Ovary (tissue), 9 donors: Measurements from ENCODE around the gene KBTBD13. TPM values are rescaled to one million over a fixed set of nuclear protein-coding genes. Genes with fewer than 3 reads are reported as not detected.
A peak's percentile ranks its signal among the peaks of the same experiment; 100 is the strongest.

Source experiments
- DNase-seq, 5 donors: peaks; one replicate each; pipeline ENCODE4 v3.0.0-alpha.2; 2019 to 2020
- H3K27ac ChIP-seq, 2 donors: fragments of 200-600 bp; one replicate each; pipeline versions ENCODE4 v1.5.1 to v1.8.0; 2019 to 2022
- H3K27me3 ChIP-seq: fragments of 200-600 bp; one replicate; pipeline ENCODE4 v1.8.0; 2022
- H3K36me3 ChIP-seq: fragments of 200-600 bp; sonication (generic); one replicate; pipeline ENCODE4 v1.5.1; 2019
- H3K4me1 ChIP-seq: one replicate; pipeline ENCODE4 v1.8.1; 2013; ENCODE audit warnings: mild to moderate bottlenecking, moderate library complexity; ENCODE audit not compliant: insufficient read depth
- H3K4me3 ChIP-seq: fragments of 200-600 bp; sonication (generic); one replicate; pipeline ENCODE4 v1.5.1; 2017
- H3K9me3 ChIP-seq, 2 donors: fragments of 200-600 bp in 1 of 2; sonication (generic) in 1 of 2; one replicate each; pipeline versions ENCODE4 v1.5.1 to v1.8.1; 2013 to 2019; ENCODE audit warnings: mild to moderate bottlenecking in 1 of 2, moderate library complexity in 1 of 2
- CTCF ChIP-seq, 3 donors: fragments of 450-650 bp in 2 of 3; fragments of 200-600 bp in 1 of 3; IDR thresholded peaks; one replicate each; pipeline versions ENCODE4 v1.5.1 to v1.8.0; 2016 to 2022; ENCODE audit warnings: antibody characterized with exemption in 3 of 3, mild to moderate bottlenecking in 1 of 3
- EP300 ChIP-seq: sonication (generic); formaldehyde crosslinking; IDR thresholded peaks from one replicate; pipeline ENCODE4 v1.6.1; 2017; ENCODE audit warnings: antibody characterized with exemption
- POLR2A ChIP-seq: fragments of 450-650 bp; IDR thresholded peaks from one replicate; pipeline ENCODE4 v1.6.1; 2017; ENCODE audit warnings: antibody characterized with exemption, mild to moderate bottlenecking, moderate library complexity
- WGBS, 3 donors: extraction: QIAGEN DNeasy Blood & Tissue Kit in 1 of 3; methylation state at CpG; one replicate each; pipeline versions ENCODE4 v1.1.5 to v1.1.7; 2013 to 2017; 5-methylcytosine and 5-hydroxymethylcytosine counted together
- intact Hi-C, 4 donors: fragments of 100-400 bp; cut with DNase I; formaldehyde crosslinking; loops; one replicate each; pipeline versions ENCODE4 v1.11.0 to v1.15.1; 2022 to 2023
- polyA plus RNA-seq, 2 donors: library from polyadenylated mRNA; stranded (reverse); fragments of 200-250 nt in 1 of 2; fragments of 350-450 nt in 1 of 2; fragmentation: Illumina TruSeq in 1 of 2; extraction: RNeasy Lipid Tissue Mini Kit (QIAGEN cat#74804) in 1 of 2; gene quantifications; one replicate each; pipeline ENCODE4 v1.2.3, GENCODE V29; 2013 to 2014
- total RNA-seq, 7 donors: library from RNA; depleted of rRNA in 2 of 7; stranded (reverse); fragments of >200 nt in 2 of 7; fragmentation: NEBNext Ultra II Directional in 3 of 7; extraction: Animal tissue kit (Norgen Biotek cat#: 25700) in 3 of 7; gene quantifications; one replicate each; pipeline versions ENCODE4 v1.1.0 to v1.2.4, GENCODE V29; 2016 to 2023
- donor health status: DM: no; HTN: no; CAD: no; lungs with moderate emphysema.
- donor health status: DM: no; HTN: no; CAD: no.
- donor health status: Bipolar disorder and iron deficiency.
- donor health status: DM: yes; HTN: yes; CAD: no.
- donor health status: DM: no; HTN: no; CAD: no.
- donor health status: DM: yes; HTN: yes; CAD: no.

Gene KBTBD13
- total and polyA plus RNA-seq, 9 donors = 0.07 to 0.28 (median 0.09) TPM; not detected in 3

- peaks cover 2% of the 10 kb centered on the region for H3K4me1 ChIP-seq
- no peak for DNase-seq
- H3K36me3 ChIP-seq = no peaks in the 10 kb centered on the region
- H3K9me3 ChIP-seq = no peaks in the 10 kb centered on the region
- H3K27me3 ChIP-seq = no peaks in the 10 kb centered on the region
- H3K27ac ChIP-seq = no peak overlapping the region
- no peak overlapping the region for H3K4me3 ChIP-seq
- intact Hi-C loops = no loop called here
- TF ChIP-seq CTCF (IDR thresholded peaks at IDR 0.05) (no peak), EP300 (no peak), POLR2A (no peak)
- 15 to 21% (median 16%) methylated on average over 2 of the region's 2 CpGs for WGBS, 3 donors
Measured at GRCh38 chr15:65048241-65048640, 28.3 kb upstream of the KBTBD13 start.

GRCh38 chr15:65049418-65049840 lies 27.1 kb upstream of the KBTBD13 start:
- DNase-seq = peak; percentile 48 to 77 (median 75)
- intact Hi-C loops = no loop called here
- no peak overlapping the region for H3K4me3 ChIP-seq
- H3K36me3 ChIP-seq = no peaks in the 10 kb centered on the region
- 16 to 46% (median 34%) methylated on average over 19 of the region's 19 CpGs for WGBS, 3 donors
- peaks cover 2% of the 10 kb centered on the region for H3K4me1 ChIP-seq
- no peak overlapping the region for H3K27ac ChIP-seq
- H3K27me3 ChIP-seq = no peaks in the 10 kb centered on the region
- no peaks in the 10 kb centered on the region for H3K9me3 ChIP-seq
- TF ChIP-seq EP300 (no peak), CTCF (IDR thresholded peaks at IDR 0.05) (no peak), POLR2A (no peak)

GRCh38 chr15:65050270-65050669 lies 26.3 kb upstream of the KBTBD13 start:
- H3K27me3 ChIP-seq = no peaks in the 10 kb centered on the region
- TF ChIP-seq CTCF (IDR thresholded peaks at IDR 0.05) (no peak), EP300 (no peak), POLR2A (no peak)
- no peaks in the 10 kb centered on the region for H3K36me3 ChIP-seq
- no peak overlapping the region for H3K4me3 ChIP-seq
- no peak overlapping the region for H3K27ac ChIP-seq
- no peaks in the 10 kb centered on the region for H3K4me1 ChIP-seq
- intact Hi-C loops = loop anchor here in 2 of 4 donors (5.0 to 10.0 kb wide), 2 partner anchors 37 to 225 kb away; no protein-coding TSS in a partner anchor
- WGBS, 3 donors = 57 to 62% (median 60%) methylated on average over 4 of the region's 4 CpGs
- no peak for DNase-seq
- H3K9me3 ChIP-seq = no peaks in the 10 kb centered on the region

GRCh38 chr15:65051266-65051665 lies 25.3 kb upstream of the KBTBD13 start:
- peak in 1 of 5 donors; percentile 13 for DNase-seq
- Histone ChIP-seq H3K4me3 (no peak overlapping the region), H3K27ac (no peak overlapping the region), H3K9me3 (no peaks in the 10 kb centered on the region), H3K27me3 (no peaks in the 10 kb centered on the region), H3K4me1 (no peaks in the 10 kb centered on the region), H3K36me3 (no peaks in the 10 kb centered on the region)
- intact Hi-C loops = loop anchor here in 2 of 4 donors (5.0 to 10.0 kb wide), 2 partner anchors 36 to 224 kb away; no protein-coding TSS in a partner anchor
- TF ChIP-seq EP300 (no peak), CTCF (IDR thresholded peaks at IDR 0.05) (no peak)
- WGBS, 3 donors = 60 to 86% (median 70%) methylated on average over 2 of the region's 2 CpGs
